Ascending aorta (tissue), 2 donors: Measurements from ENCODE around the gene AMBN. TPM values are rescaled to one million over a fixed set of nuclear protein-coding genes. Genes with fewer than 3 reads are reported as not detected.

Experiments used
- DNase-seq, 2 donors: peaks; one replicate each; pipeline ENCODE4 v3.0.0-alpha.2; 2019; ENCODE audit warnings: low spot score in 2 of 2
- H3K27ac ChIP-seq, 2 donors: fragments of 200-600 bp; sonication (generic); one replicate each; pipeline ENCODE4 v1.5.1; 2016 to 2017; ENCODE audit warnings: mild to moderate bottlenecking in 1 of 2
- H3K27me3 ChIP-seq: fragments of 200-600 bp; sonication (generic); one replicate; pipeline ENCODE4 v1.5.1; 2017
- H3K36me3 ChIP-seq, 2 donors: fragments of 200-600 bp; sonication (generic); one replicate each; pipeline ENCODE4 v1.5.1; 2016
- H3K4me1 ChIP-seq, 2 donors: fragments of 200-600 bp; sonication (generic); one replicate each; pipeline ENCODE4 v1.5.1; 2016 to 2017; ENCODE audit warnings: mild to moderate bottlenecking in 1 of 2
- H3K4me3 ChIP-seq, 2 donors: fragments of 200-600 bp; sonication (generic); one replicate each; pipeline ENCODE4 v1.5.1; 2016 to 2017; ENCODE audit warnings: mild to moderate bottlenecking in 1 of 2
- H3K9me3 ChIP-seq, 2 donors: fragments of 200-600 bp; sonication (generic); one replicate each; pipeline ENCODE4 v1.5.1; 2016
- intact Hi-C: fragments of 100-400 bp; cut with DNase I; formaldehyde crosslinking; loops from one replicate; pipeline ENCODE4 v1.15.1; 2023
- total RNA-seq: library from RNA; depleted of rRNA; stranded (reverse); fragments of >200 nt; gene quantifications from one replicate; pipeline ENCODE4 v1.1.0, GENCODE V29; 2016
- TF ChIP-seq, protein P1 (sequence below), 3 experiments: fragments of 200-600 bp in 2 of 3; fragments of 450-650 bp in 1 of 3; sonication (generic) in 2 of 3; IDR thresholded peaks; one replicate each; pipeline ENCODE4 v1.5.1; 2016 to 2019; ENCODE audit warnings: antibody characterized with exemption in 3 of 3, mild to moderate bottlenecking in 1 of 3, moderate library complexity in 1 of 3

AMBN gene
- total RNA-seq, 1 donor from 2014 or later, result not detected

DNA sequence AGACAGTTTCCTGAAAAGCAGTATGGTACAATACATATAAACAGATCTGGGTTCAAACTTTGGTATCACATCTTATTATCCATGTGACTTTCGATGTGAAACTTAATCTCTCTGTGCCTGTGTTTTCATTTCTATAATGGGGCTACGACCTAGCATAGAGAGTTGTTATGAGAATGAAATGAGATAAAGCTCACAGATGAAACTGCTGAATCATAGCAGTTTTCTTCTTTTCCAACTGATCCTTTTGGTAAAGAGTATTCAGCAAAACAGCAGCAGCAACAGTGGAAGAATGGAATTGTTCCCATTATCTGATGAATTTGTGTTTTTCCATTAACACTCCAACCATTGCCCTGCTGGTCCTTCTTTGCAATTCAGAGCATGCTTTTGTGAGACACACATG is 16.3 kb downstream of the AMBN start:
- no peak for DNase-seq
- intact Hi-C loops, result loop anchor here (10.0 kb wide), 2 partner anchors 386 to 1106 kb away; partner anchors contain the start of gene DCK
- TF ChIP-seq, protein P1, sequence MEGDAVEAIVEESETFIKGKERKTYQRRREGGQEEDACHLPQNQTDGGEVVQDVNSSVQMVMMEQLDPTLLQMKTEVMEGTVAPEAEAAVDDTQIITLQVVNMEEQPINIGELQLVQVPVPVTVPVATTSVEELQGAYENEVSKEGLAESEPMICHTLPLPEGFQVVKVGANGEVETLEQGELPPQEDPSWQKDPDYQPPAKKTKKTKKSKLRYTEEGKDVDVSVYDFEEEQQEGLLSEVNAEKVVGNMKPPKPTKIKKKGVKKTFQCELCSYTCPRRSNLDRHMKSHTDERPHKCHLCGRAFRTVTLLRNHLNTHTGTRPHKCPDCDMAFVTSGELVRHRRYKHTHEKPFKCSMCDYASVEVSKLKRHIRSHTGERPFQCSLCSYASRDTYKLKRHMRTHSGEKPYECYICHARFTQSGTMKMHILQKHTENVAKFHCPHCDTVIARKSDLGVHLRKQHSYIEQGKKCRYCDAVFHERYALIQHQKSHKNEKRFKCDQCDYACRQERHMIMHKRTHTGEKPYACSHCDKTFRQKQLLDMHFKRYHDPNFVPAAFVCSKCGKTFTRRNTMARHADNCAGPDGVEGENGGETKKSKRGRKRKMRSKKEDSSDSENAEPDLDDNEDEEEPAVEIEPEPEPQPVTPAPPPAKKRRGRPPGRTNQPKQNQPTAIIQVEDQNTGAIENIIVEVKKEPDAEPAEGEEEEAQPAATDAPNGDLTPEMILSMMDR (IDR thresholded peaks at IDR 0.05), result no peak
- no peak overlapping the region for H3K27ac ChIP-seq
- H3K27me3 ChIP-seq, result no peaks in the 10 kb centered on the region
- H3K4me1 ChIP-seq, result no peaks in the 10 kb centered on the region
- no peaks in the 10 kb centered on the region for H3K9me3 ChIP-seq
- no peaks in the 10 kb centered on the region for H3K36me3 ChIP-seq
- no peak overlapping the region for H3K4me3 ChIP-seq

- Histone ChIP-seq H3K4me1 (no peaks in the 10 kb centered on the region), H3K9me3 (no peaks in the 10 kb centered on the region), H3K27ac (no peak overlapping the region), H3K27me3 (no peaks in the 10 kb centered on the region), H3K36me3 (no peaks in the 10 kb centered on the region), H3K4me3 (peak overlapping the region; percentile 5 to 11)
- TF ChIP-seq, protein P1 (IDR thresholded peaks at IDR 0.05), result no peak
- no peak for DNase-seq
- intact Hi-C loops, result no loop called here
Observed at GRCh38 chr4:70613306-70614183, 21.5 kb downstream of the AMBN start.

- no peak overlapping the region for H3K27ac ChIP-seq
Observed at GRCh38 chr4:70614184-70614555, 22.1 kb downstream of the AMBN start.

GRCh38 chr4:70619288-70619687 is 27.2 kb downstream of the AMBN start:
- TF ChIP-seq, protein P1 (IDR thresholded peaks at IDR 0.05), result no peak
- Histone ChIP-seq H3K4me1 (no peaks in the 10 kb centered on the region), H3K36me3 (no peaks in the 10 kb centered on the region), H3K4me3 (no peak overlapping the region), H3K9me3 (no peaks in the 10 kb centered on the region), H3K27me3 (no peaks in the 10 kb centered on the region), H3K27ac (no peak overlapping the region)
- DNase-seq, result no peak
- intact Hi-C loops, result no loop called here

More at GRCh38 chr4:70614184-70614555, 22.1 kb downstream of the AMBN start:
- DNase-seq, result no peak
- intact Hi-C loops, result no loop called here
- H3K9me3 ChIP-seq, result no peaks in the 10 kb centered on the region
- peak overlapping the region in 1 of 2 donors; percentile 5 for H3K4me3 ChIP-seq
- no peaks in the 10 kb centered on the region for H3K36me3 ChIP-seq
- H3K27me3 ChIP-seq, result no peaks in the 10 kb centered on the region
- H3K4me1 ChIP-seq, result no peaks in the 10 kb centered on the region
- TF ChIP-seq, protein P1 (IDR thresholded peaks at IDR 0.05), result no peak

DNA sequence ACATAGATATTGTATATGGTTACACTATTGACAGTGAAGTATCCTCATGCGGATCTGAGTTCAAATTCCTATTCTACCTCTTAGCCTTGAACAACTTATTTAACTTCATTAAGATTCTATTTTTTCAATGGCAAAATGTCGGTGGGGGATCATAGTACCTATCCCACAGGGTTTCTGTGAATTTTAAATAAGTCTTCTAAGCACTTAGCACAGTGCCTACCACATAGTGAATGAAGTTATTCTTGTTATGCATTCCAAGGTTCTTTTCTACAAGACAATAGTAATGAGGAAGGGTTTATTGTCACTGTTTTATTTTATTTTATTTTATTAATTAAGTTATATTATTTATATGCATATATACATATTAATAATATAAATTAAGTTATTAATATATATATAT is 27.7 kb downstream of the AMBN start:
- Histone ChIP-seq H3K4me3 (no peak overlapping the region), H3K36me3 (no peaks in the 10 kb centered on the region), H3K4me1 (no peaks in the 10 kb centered on the region), H3K9me3 (no peaks in the 10 kb centered on the region), H3K27me3 (no peaks in the 10 kb centered on the region), H3K27ac (no peak overlapping the region)
- no peak for DNase-seq
- TF ChIP-seq, protein P1 (IDR thresholded peaks at IDR 0.05), result no peak
- intact Hi-C loops, result no loop called here
